ENCODE measurements around the gene HECTD4. TPM values are rescaled to one million over a fixed set of nuclear protein-coding genes. Genes with fewer than 3 reads are reported as not detected.

HECTD4 gene
- polyA plus RNA-seq, 1 donor from 2014 or later = 15.8 TPM

DNA sequence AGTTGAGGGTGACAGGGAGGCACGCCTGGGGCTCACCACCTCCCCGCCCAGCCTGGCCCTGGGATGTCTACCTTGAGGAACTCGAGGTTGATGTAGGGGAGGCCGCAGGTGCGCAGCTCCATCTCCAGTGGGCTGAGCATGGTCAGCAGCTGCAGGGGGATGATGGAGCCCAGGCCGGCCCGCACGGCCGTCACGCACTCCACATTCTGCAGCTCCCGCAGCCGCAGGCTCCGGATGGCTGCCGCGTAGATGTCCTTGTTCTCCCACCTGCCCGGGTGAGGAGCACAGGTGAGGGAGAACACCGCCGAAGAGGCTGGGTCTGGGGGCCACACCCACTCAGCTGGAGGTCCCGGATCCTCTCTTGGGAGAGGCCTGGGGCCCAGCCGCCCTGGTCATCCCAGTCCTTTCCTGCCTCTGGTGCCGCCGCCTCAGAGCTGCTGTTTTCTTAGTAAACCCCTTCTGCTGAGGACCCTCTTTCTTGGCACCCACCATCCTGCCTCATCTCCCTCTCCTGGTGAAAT, 218.7 kb downstream of the HECTD4 start:
- Histone ChIP-seq H3F3A (ENCODE audit: insufficient read depth, low read length, poor library complexity, severe bottlenecking) (no peaks in the 10 kb centered on the region), H3K27ac (ENCODE audit: low read length) (no peak overlapping the region), H3K4me2 (ENCODE audit: low read length) (no peak overlapping the region), H3K27me3 (ENCODE audit: insufficient read depth, low read depth, low read length) (no peaks in the 10 kb centered on the region), H3K4me3 (ENCODE audit: low read length) (no peak overlapping the region), H3K9me3 (ENCODE audit: low read length) (no peaks in the 10 kb centered on the region), H4K20me1 (ENCODE audit: insufficient read depth) (no peaks in the 10 kb centered on the region), H3K36me3 (ENCODE audit: insufficient read depth, low read length) (peaks cover 3% of the 10 kb centered on the region), H3K9me2 (ENCODE audit: insufficient read depth, low read length) (no peaks in the 10 kb centered on the region), H3K9ac (ENCODE audit: low read length) (no peak overlapping the region), H3K79me2 (replicated peaks; ENCODE audit: insufficient read depth, low read length) (no peaks in the 10 kb centered on the region), H2AFZ (ENCODE audit: low read depth, low read length) (no peak overlapping the region)
- TF ChIP-seq EZH2 (IDR thresholded peaks at IDR 0.05; ENCODE audit: borderline replicate concordance, insufficient read depth, low read length, poor library complexity, severe bottlenecking) (no peak), POLR2AphosphoS5 (IDR thresholded peaks at IDR 0.05) (no peak), REST (IDR thresholded peaks at IDR 0.05; ENCODE audit: borderline replicate concordance) (no peak), CTCF (IDR thresholded peaks at IDR 0.05; ENCODE audit: poor library complexity, severe bottlenecking) (no peak), SMC3 (conservative IDR thresholded peaks at IDR 0.05; ENCODE audit: poor library complexity) (no peak), EP300 (conservative IDR thresholded peaks at IDR 0.05; ENCODE audit: poor library complexity, severe bottlenecking) (no peak), TAF1 (IDR thresholded peaks at IDR 0.05; ENCODE audit: low read depth) (no peak), RAD21 (conservative IDR thresholded peaks at IDR 0.05) (no peak)

DNA sequence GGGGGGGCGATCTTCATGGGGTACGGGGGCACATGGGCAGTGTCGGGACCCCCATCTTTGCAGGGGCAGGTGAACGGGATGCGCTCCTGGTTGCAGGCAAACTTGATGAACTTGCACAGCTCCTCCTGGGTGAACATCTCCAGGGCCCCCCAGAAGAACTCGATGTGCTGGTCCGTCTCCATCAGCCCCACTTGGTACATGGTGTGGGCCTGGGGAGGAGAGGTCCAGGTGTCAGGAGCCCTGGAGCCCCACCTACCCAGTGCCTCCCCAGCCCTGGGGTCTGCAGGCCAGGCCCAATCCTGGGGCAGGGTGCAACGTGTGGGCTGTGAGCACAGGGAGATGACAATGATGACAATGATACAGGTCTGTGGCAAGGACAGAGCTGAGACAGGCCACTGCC, 219.2 kb downstream of the HECTD4 start:
- Histone ChIP-seq H3K9ac (ENCODE audit: low read length) (no peak overlapping the region), H3K9me2 (ENCODE audit: insufficient read depth, low read length) (no peaks in the 10 kb centered on the region), H3K27ac (ENCODE audit: low read length) (no peak overlapping the region), H3K79me2 (replicated peaks; ENCODE audit: insufficient read depth, low read length) (no peaks in the 10 kb centered on the region), H4K20me1 (ENCODE audit: insufficient read depth) (no peaks in the 10 kb centered on the region), H3K4me2 (ENCODE audit: low read length) (no peak overlapping the region), H3K4me3 (ENCODE audit: low read length) (no peak overlapping the region), H3K9me3 (ENCODE audit: low read length) (no peaks in the 10 kb centered on the region), H3K36me3 (ENCODE audit: insufficient read depth, low read length) (peaks cover 3% of the 10 kb centered on the region), H3F3A (ENCODE audit: insufficient read depth, low read length, poor library complexity, severe bottlenecking) (no peaks in the 10 kb centered on the region), H3K27me3 (ENCODE audit: insufficient read depth, low read depth, low read length) (no peaks in the 10 kb centered on the region), H2AFZ (ENCODE audit: low read depth, low read length) (no peak overlapping the region)
- TF ChIP-seq CTCF (IDR thresholded peaks at IDR 0.05; ENCODE audit: poor library complexity, severe bottlenecking) = no peak

Measured in neural cell (in vitro differentiated cells).